Right lobe of liver (tissue), 6 donors: ENCODE data around the gene COL4A1. TPM values are rescaled to one million over a fixed set of nuclear protein-coding genes. Genes with fewer than 3 reads are reported as not detected.

Source experiments
- ATAC-seq, 4 donors: fragments of 200-7000 bp; cut with Tn5 transposase; one replicate each; pipeline ENCODE4 v1.9.1; 2020; ENCODE audit warnings: mild to moderate bottlenecking in 4 of 4, moderate library complexity in 4 of 4
- DNase-seq, 3 donors: peaks; one replicate each; pipeline ENCODE4 v3.0.0-alpha.2; 2020
- H3K27ac ChIP-seq, 3 donors: fragments of 200-600 bp; one replicate each; pipeline ENCODE4 v1.8.0; 2022
- H3K27me3 ChIP-seq, 2 donors: fragments of 200-600 bp; one replicate each; pipeline ENCODE4 v1.8.0; 2022
- H3K36me3 ChIP-seq, 4 donors: fragments of 200-600 bp; sonication (generic) in 1 of 4; one replicate each; pipeline versions ENCODE4 v1.5.1 to v1.8.0; 2017 to 2022; ENCODE audit warnings: control low read depth in 1 of 4
- H3K4me1 ChIP-seq, 4 donors: fragments of 200-600 bp; sonication (generic) in 1 of 4; one replicate each; pipeline versions ENCODE4 v1.5.1 to v1.8.0; 2017 to 2022; ENCODE audit warnings: control low read depth in 1 of 4
- H3K4me3 ChIP-seq, 3 donors: fragments of 200-600 bp; one replicate each; pipeline ENCODE4 v1.8.0; 2022
- H3K9me3 ChIP-seq, 4 donors: fragments of 200-600 bp; sonication (generic) in 1 of 4; one replicate each; pipeline versions ENCODE4 v1.5.1 to v1.8.0; 2017 to 2022; ENCODE audit warnings: control low read depth in 1 of 4
- POLR2A ChIP-seq: fragments of 450-650 bp; IDR thresholded peaks from one replicate; pipeline ENCODE4 v1.6.1; 2017; ENCODE audit warnings: antibody characterized with exemption, mild to moderate bottlenecking
- WGBS: methylation state at CpG from one replicate; pipeline ENCODE4 v1.1.6; 2018; ENCODE audit warnings: low coverage, low lambda C conversion rate; ENCODE audit not compliant: insufficient coverage; ENCODE audit errors: missing lambda C conversion rate; 5-methylcytosine and 5-hydroxymethylcytosine counted together
- intact Hi-C, 2 donors: fragments of 100-400 bp; cut with DNase I; formaldehyde crosslinking; loops; one replicate each; pipeline versions ENCODE4 v1.11.2 to v1.14.1; 2022
- total RNA-seq, 6 experiments: library from RNA; depleted of rRNA in 2 of 6; stranded (reverse); fragments of >200 nt in 2 of 6; fragmentation: NEBNext Ultra II Directional in 3 of 6; extraction: Animal tissue kit (Norgen Biotek cat#: 25700) in 3 of 6; gene quantifications; one replicate each; pipeline versions ENCODE4 v1.1.0 to v1.2.4, GENCODE V29; 2016 to 2023
- TF ChIP-seq, protein P1 (sequence below), 4 donors: fragments of 200-600 bp in 3 of 4; fragments of 450-650 bp in 1 of 4; IDR thresholded peaks; one replicate each; pipeline versions ENCODE4 v1.5.1 to v1.8.0; 2016 to 2022; ENCODE audit warnings: antibody characterized with exemption in 4 of 4, mild to moderate bottlenecking in 2 of 4
- donor health status: DM: no; HTN: yes; CAD: no.
- donor health status: DM: no; HTN: no; CAD: no.
- donor health status: DM: no; HTN: no; CAD: no.
- donor health status: DM: no; HTN: yes; CAD: no.
- donor health status: DM: no; HTN: yes; CAD: no.

COL4A1 gene
- total RNA-seq, 6 experiments from 2014 or later, result 8.0 to 89.8 (median 41.1) TPM

GRCh38 chr13:110329258-110329657, 22.3 kb upstream of the COL4A1 start:
- Histone ChIP-seq H3K27ac (no peak overlapping the region), H3K27me3 (no peaks in the 10 kb centered on the region), H3K4me3 (no peak overlapping the region), H3K9me3 (no peaks in the 10 kb centered on the region), H3K4me1 (no peaks in the 10 kb centered on the region), H3K36me3 (no peaks in the 10 kb centered on the region)
- intact Hi-C loops, result no loop called here
- TF ChIP-seq, protein P1, sequence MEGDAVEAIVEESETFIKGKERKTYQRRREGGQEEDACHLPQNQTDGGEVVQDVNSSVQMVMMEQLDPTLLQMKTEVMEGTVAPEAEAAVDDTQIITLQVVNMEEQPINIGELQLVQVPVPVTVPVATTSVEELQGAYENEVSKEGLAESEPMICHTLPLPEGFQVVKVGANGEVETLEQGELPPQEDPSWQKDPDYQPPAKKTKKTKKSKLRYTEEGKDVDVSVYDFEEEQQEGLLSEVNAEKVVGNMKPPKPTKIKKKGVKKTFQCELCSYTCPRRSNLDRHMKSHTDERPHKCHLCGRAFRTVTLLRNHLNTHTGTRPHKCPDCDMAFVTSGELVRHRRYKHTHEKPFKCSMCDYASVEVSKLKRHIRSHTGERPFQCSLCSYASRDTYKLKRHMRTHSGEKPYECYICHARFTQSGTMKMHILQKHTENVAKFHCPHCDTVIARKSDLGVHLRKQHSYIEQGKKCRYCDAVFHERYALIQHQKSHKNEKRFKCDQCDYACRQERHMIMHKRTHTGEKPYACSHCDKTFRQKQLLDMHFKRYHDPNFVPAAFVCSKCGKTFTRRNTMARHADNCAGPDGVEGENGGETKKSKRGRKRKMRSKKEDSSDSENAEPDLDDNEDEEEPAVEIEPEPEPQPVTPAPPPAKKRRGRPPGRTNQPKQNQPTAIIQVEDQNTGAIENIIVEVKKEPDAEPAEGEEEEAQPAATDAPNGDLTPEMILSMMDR (IDR thresholded peaks at IDR 0.05), result no peak
- no peak for TF ChIP-seq POLR2A
- WGBS, result 61% methylated on average over 3 of the region's 6 CpGs
- DNase-seq (no peak), ATAC-seq (no peak)

DNA sequence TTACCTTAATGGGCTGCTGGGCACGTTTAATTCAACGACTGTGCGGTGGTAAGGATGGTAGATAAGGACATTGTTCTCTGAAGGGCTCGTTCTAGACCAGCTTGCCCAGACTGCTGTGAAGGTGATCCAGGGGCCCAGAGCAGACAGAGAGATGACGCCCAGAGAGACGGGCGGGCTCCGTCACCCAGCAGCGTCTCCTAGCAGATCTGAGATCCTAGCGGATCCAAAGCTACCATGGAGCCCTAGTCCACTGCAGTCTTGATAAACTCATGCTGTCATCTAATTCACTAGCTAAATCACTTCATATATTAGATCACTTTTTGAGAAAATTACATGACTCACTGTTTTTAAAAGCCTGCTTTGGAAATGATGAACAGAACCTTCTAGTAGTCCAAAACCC, 21.6 kb upstream of the COL4A1 start:
- no peak for DNase-seq
- no peak for ATAC-seq
- no peaks in the 10 kb centered on the region for H3K36me3 ChIP-seq
- H3K9me3 ChIP-seq, result no peaks in the 10 kb centered on the region
- no peaks in the 10 kb centered on the region for H3K4me1 ChIP-seq
- no peak overlapping the region for H3K4me3 ChIP-seq
- H3K27ac ChIP-seq, result no peak overlapping the region
- intact Hi-C loops, result no loop called here
- TF ChIP-seq, protein P1 (IDR thresholded peaks at IDR 0.05), result no peak
- no peak for TF ChIP-seq POLR2A
- 83% methylated on average over 4 of the region's 10 CpGs for WGBS
- no peaks in the 10 kb centered on the region for H3K27me3 ChIP-seq

DNA sequence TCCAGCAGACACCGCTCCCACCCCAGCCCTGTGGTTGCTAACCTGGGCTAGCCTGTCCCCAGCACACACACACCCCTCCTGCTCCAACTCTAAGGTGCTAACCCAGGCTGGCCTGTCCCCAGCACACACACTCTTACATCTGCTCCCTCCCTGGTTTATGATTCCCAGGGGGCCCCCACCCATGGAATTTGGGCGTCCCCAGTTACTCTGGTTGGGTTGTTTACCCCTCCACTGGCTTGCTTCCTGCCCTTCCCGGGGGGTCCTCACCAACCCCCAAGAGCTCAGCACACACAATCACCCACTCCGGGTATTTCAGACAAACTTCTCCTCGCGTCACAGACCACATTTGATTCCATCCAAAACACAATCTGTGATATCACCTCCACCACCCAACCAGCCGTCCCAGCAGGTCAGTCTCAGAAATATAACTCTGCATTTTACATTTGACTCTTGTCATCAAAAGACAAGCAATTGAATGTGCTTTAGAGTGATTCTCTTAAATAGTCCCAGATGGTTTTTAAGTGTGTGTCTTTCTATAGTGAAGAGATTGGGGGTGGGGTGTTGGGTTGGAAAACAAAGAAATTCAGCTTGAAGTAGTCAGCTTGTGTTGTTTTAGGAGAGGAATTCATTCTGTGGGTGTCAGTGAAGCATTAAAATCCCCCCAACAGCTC, 20.2 kb upstream of the COL4A1 start:
- Histone ChIP-seq H3K9me3 (no peaks in the 10 kb centered on the region), H3K4me1 (no peaks in the 10 kb centered on the region), H3K4me3 (no peak overlapping the region), H3K27me3 (no peaks in the 10 kb centered on the region), H3K27ac (no peak overlapping the region), H3K36me3 (no peaks in the 10 kb centered on the region)
- intact Hi-C loops, result no loop called here
- TF ChIP-seq, protein P1 (IDR thresholded peaks at IDR 0.05), result no peak
- TF ChIP-seq POLR2A, result no peak
- ATAC-seq, result peak in 2 of 4 donors; percentile 18 to 31
- WGBS, result 35% methylated on average over 7 of the region's 7 CpGs
- DNase-seq, result no peak

DNA sequence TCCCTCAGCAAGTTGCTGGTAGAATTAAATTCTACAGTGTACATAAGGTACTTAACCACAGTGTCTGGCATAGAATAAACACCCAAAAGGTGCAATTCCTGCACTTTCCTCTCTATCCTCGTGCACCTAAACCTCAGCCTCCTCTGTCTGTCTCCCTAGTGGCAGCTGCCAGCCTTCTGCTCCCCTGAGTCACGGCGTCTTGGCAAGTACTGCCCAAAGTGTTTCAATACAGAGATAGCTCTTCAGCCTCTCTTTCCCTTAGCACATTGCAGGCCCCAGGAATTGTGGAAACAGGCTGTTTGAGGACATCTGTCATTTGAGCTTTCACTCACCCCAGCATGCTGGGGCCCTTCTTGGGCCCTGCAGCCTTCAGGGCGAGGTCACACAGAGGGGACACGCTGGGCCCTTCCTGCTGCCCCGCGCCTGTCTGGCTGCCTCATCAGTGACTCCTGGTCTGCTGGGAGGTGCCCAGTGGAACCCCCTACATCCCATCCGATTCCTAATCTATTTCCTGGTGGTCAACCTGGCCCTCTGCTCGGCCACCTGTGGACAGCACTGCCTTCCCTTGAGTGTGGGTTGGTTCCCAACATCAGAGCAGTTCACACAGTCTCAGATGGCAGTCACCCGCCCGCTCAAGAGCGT, 19.4 kb upstream of the COL4A1 start:
- WGBS, result 57% methylated on average over 12 of the region's 12 CpGs
- Histone ChIP-seq H3K27me3 (no peaks in the 10 kb centered on the region), H3K4me3 (no peak overlapping the region), H3K4me1 (no peaks in the 10 kb centered on the region), H3K36me3 (no peaks in the 10 kb centered on the region), H3K27ac (no peak overlapping the region), H3K9me3 (no peaks in the 10 kb centered on the region)
- intact Hi-C loops, result no loop called here
- ATAC-seq (peak in 1 of 4 donors; percentile 6), DNase-seq (no peak)
- no peak for TF ChIP-seq POLR2A
- TF ChIP-seq, protein P1 (IDR thresholded peaks at IDR 0.05), result no peak
